CD8-positive, alpha-beta memory T cell (primary cell): ENCODE measurements around the gene GPAT3. TPM values are rescaled to one million over a fixed set of nuclear protein-coding genes. Genes with fewer than 3 reads are reported as not detected.

Source experiments
- CTCF ChIA-PET: fragments of 350-600 bp; sonication (Branson Sonifier 250); formaldehyde crosslinking; loops from one replicate; lab custom pipeline; 2021; ENCODE audit warnings: antibody characterized with exemption; lab: Charles Lee
- POLR2A ChIA-PET: fragments of 350-600 bp; sonication (Branson Sonifier 250); formaldehyde crosslinking; loops from one replicate; lab custom pipeline; 2021; ENCODE audit warnings: antibody characterized with exemption; lab: Charles Lee
- DNase-seq, 5 donors: peaks; one replicate each; pipeline versions ENCODE4 v3.0.0 to v3.0.0-alpha.2; 2020 to 2022; ENCODE audit warnings: mixed read lengths in 1 of 5
- H3K27ac ChIP-seq: one replicate; pipeline ENCODE4 v1.7.0; 2013; ENCODE audit warnings: low read depth, mild to moderate bottlenecking, low read length, moderate library complexity
- H3K27me3 ChIP-seq: 2 replicates; pipeline ENCODE4 v1.7.0; 2013; ENCODE audit warnings: low read length, mild to moderate bottlenecking; ENCODE audit not compliant: insufficient read depth, poor library complexity, severe bottlenecking
- H3K36me3 ChIP-seq: 2 replicates; pipeline ENCODE4 v1.7.0; 2013; ENCODE audit warnings: mild to moderate bottlenecking, low read length, moderate library complexity; ENCODE audit not compliant: insufficient read depth
- H3K4me1 ChIP-seq: 2 replicates; pipeline ENCODE4 v1.7.0; 2013; ENCODE audit warnings: mild to moderate bottlenecking, low read length, moderate library complexity; ENCODE audit not compliant: insufficient read depth
- H3K4me3 ChIP-seq: 2 replicates; pipeline ENCODE4 v1.7.0; 2013; ENCODE audit warnings: mild to moderate bottlenecking, low read length
- H3K9me3 ChIP-seq: 2 replicates; pipeline ENCODE4 v1.7.0; 2013; ENCODE audit warnings: mild to moderate bottlenecking, low read length
- H3K27ac Mint-ChIP-seq, 8 donors: one replicate each; pipeline ENCODE4 v1.8.0; 2020 to 2021; ENCODE audit warnings: mixed read lengths in 8 of 8, mild to moderate bottlenecking in 6 of 8, inconsistent platforms in 3 of 8, moderate library complexity in 3 of 8
- H3K27me3 Mint-ChIP-seq, 2 donors: one replicate each; pipeline ENCODE4 v1.8.0; 2020 to 2021; ENCODE audit warnings: mixed read lengths in 2 of 2, mild to moderate bottlenecking in 1 of 2, moderate library complexity in 1 of 2
- H3K36me3 Mint-ChIP-seq, 3 donors: one replicate each; pipeline ENCODE4 v1.8.0; 2020 to 2021; ENCODE audit warnings: mixed read lengths in 3 of 3, inconsistent platforms in 1 of 3, mild to moderate bottlenecking in 1 of 3
- H3K4me1 Mint-ChIP-seq, 3 donors: one replicate each; pipeline ENCODE4 v1.8.0; 2020 to 2021; ENCODE audit warnings: mixed read lengths in 3 of 3, inconsistent platforms in 1 of 3, mild to moderate bottlenecking in 1 of 3
- H3K4me3 Mint-ChIP-seq, 7 donors: one replicate each; pipeline ENCODE4 v1.8.0; 2020 to 2021; ENCODE audit warnings: mixed read lengths in 7 of 7, mild to moderate bottlenecking in 6 of 7, moderate library complexity in 4 of 7, inconsistent platforms in 2 of 7
- H3K9me3 Mint-ChIP-seq, 5 donors: one replicate each; pipeline ENCODE4 v1.8.0; 2020 to 2022; ENCODE audit warnings: mixed read lengths in 5 of 5, mild to moderate bottlenecking in 3 of 5, moderate library complexity in 2 of 5, inconsistent platforms in 1 of 5
- polyA plus RNA-seq: library from polyadenylated mRNA; unstranded; fragments of 300-500 nt; fragmentation: Illumina TruSeq; gene quantifications from one replicate; pipeline ENCODE4 v1.2.3, GENCODE V29; 2021
- total RNA-seq, 2 experiments: library from RNA; stranded (reverse); gene quantifications; one replicate each; pipeline ENCODE4 v1.2.3, GENCODE V29; 2021

GPAT3 gene
- total and polyA plus RNA-seq, 3 experiments from 2014 or later: 5.4 to 6.8 (median 6.2) TPM

GRCh38 chr4:83606898-83607297, 71.0 kb downstream of the GPAT3 start:
- POLR2A ChIA-PET: no interaction called here

GRCh38 chr4:83609365-83609764, 73.5 kb downstream of the GPAT3 start:
- Histone ChIP-seq H3K9me3 (no peaks in the 10 kb centered on the region), H3K4me3 (no peak overlapping the region), H3K27me3 (no peaks in the 10 kb centered on the region), H3K27ac (no peak overlapping the region), H3K36me3 (no peaks in the 10 kb centered on the region), H3K4me1 (no peaks in the 10 kb centered on the region)
- ChIA-PET CTCF (no interaction called here), POLR2A (no interaction called here)
- peaks cover 13 to 32% (median 23%) of the 10 kb centered on the region in 5 donors for H3K9me3 Mint-ChIP-seq
- no peak overlapping the region for H3K4me3 Mint-ChIP-seq
- DNase-seq: no peak
- H3K27ac Mint-ChIP-seq: no peak overlapping the region
- peaks cover 4 to 23% of the 10 kb centered on the region in 2 donors for H3K27me3 Mint-ChIP-seq
- peaks cover 3 to 19% (median 5%) of the 10 kb centered on the region in 3 donors for H3K36me3 Mint-ChIP-seq
- H3K4me1 Mint-ChIP-seq: no peaks in the 10 kb centered on the region

More at GRCh38 chr4:83606898-83607297, 71.0 kb downstream of the GPAT3 start:
- Mint-ChIP-seq H3K4me1 (no peaks in the 10 kb centered on the region), H3K36me3 (peaks cover 0 to 5% (median 2%) of the 10 kb centered on the region in 3 donors), H3K27ac (no peak overlapping the region), H3K9me3 (peaks cover 0 to 13% (median 4%) of the 10 kb centered on the region in 5 donors), H3K4me3 (no peak overlapping the region), H3K27me3 (peaks cover 0 to 11% of the 10 kb centered on the region in 2 donors)
- Histone ChIP-seq H3K9me3 (no peaks in the 10 kb centered on the region), H3K27ac (no peak overlapping the region), H3K4me1 (no peaks in the 10 kb centered on the region), H3K36me3 (no peaks in the 10 kb centered on the region), H3K27me3 (no peaks in the 10 kb centered on the region), H3K4me3 (no peak overlapping the region)
- CTCF ChIA-PET: no interaction called here
- no peak for DNase-seq

- Histone ChIP-seq H3K4me3 (no peak overlapping the region), H3K27ac (no peak overlapping the region), H3K9me3 (no peaks in the 10 kb centered on the region), H3K27me3 (no peaks in the 10 kb centered on the region), H3K4me1 (no peaks in the 10 kb centered on the region), H3K36me3 (no peaks in the 10 kb centered on the region)
- POLR2A ChIA-PET: no interaction called here
- no peak overlapping the region for H3K27ac Mint-ChIP-seq
- no peak overlapping the region for H3K4me3 Mint-ChIP-seq
- H3K4me1 Mint-ChIP-seq: no peaks in the 10 kb centered on the region
- peaks cover 16 to 33% (median 32%) of the 10 kb centered on the region in 5 donors for H3K9me3 Mint-ChIP-seq
- H3K27me3 Mint-ChIP-seq: peaks cover 4 to 23% of the 10 kb centered on the region in 2 donors
- CTCF ChIA-PET: no interaction called here
- no peak for DNase-seq
- peaks cover 2 to 24% (median 3%) of the 10 kb centered on the region in 3 donors for H3K36me3 Mint-ChIP-seq
Observed at GRCh38 chr4:83610729-83611128, 74.8 kb downstream of the GPAT3 start.

GRCh38 chr4:83613023-83613422, 77.1 kb downstream of the GPAT3 start:
- no peaks in the 10 kb centered on the region for H3K4me1 ChIP-seq
- Mint-ChIP-seq H3K27me3 (peaks cover 6 to 32% of the 10 kb centered on the region in 2 donors), H3K4me1 (no peaks in the 10 kb centered on the region), H3K4me3 (no peak overlapping the region), H3K9me3 (peaks cover 18 to 33% (median 32%) of the 10 kb centered on the region in 5 donors), H3K27ac (no peak overlapping the region), H3K36me3 (peaks cover 2 to 24% (median 3%) of the 10 kb centered on the region in 3 donors)
- H3K4me3 ChIP-seq: no peak overlapping the region
- ChIA-PET CTCF (no interaction called here), POLR2A (no interaction called here)
- H3K36me3 ChIP-seq: no peaks in the 10 kb centered on the region
- no peak for DNase-seq
- H3K9me3 ChIP-seq: no peaks in the 10 kb centered on the region
- H3K27ac ChIP-seq: no peak overlapping the region
- no peaks in the 10 kb centered on the region for H3K27me3 ChIP-seq

GRCh38 chr4:83613994-83614393, 78.1 kb downstream of the GPAT3 start:
- H3K27ac ChIP-seq: no peak overlapping the region
- Mint-ChIP-seq H3K9me3 (peaks cover 20 to 33% (median 32%) of the 10 kb centered on the region in 5 donors), H3K4me1 (no peaks in the 10 kb centered on the region), H3K27me3 (peaks cover 8 to 36% of the 10 kb centered on the region in 2 donors), H3K36me3 (peaks cover 2 to 24% (median 3%) of the 10 kb centered on the region in 3 donors), H3K27ac (no peak overlapping the region), H3K4me3 (no peak overlapping the region)
- DNase-seq: no peak
- ChIA-PET POLR2A (no interaction called here), CTCF (no interaction called here)
- no peak overlapping the region for H3K4me3 ChIP-seq
- H3K9me3 ChIP-seq: no peaks in the 10 kb centered on the region
- H3K4me1 ChIP-seq: no peaks in the 10 kb centered on the region
- no peaks in the 10 kb centered on the region for H3K27me3 ChIP-seq
- no peaks in the 10 kb centered on the region for H3K36me3 ChIP-seq

GRCh38 chr4:83616252-83616651, 80.3 kb downstream of the GPAT3 start:
- no peak overlapping the region for H3K27ac ChIP-seq
- Mint-ChIP-seq H3K36me3 (peaks cover 0 to 24% (median 2%) of the 10 kb centered on the region in 3 donors), H3K4me3 (no peak overlapping the region), H3K9me3 (peaks cover 25 to 34% (median 29%) of the 10 kb centered on the region in 5 donors), H3K27me3 (peaks cover 15 to 54% of the 10 kb centered on the region in 2 donors), H3K4me1 (no peaks in the 10 kb centered on the region), H3K27ac (no peak overlapping the region)
- no peaks in the 10 kb centered on the region for H3K4me1 ChIP-seq
- no peak for DNase-seq
- H3K9me3 ChIP-seq: no peaks in the 10 kb centered on the region
- no peak overlapping the region for H3K4me3 ChIP-seq
- no peaks in the 10 kb centered on the region for H3K27me3 ChIP-seq
- no peaks in the 10 kb centered on the region for H3K36me3 ChIP-seq
- CTCF ChIA-PET: no interaction called here
- POLR2A ChIA-PET: no interaction called here

GRCh38 chr4:83617371-83618035, 81.6 kb downstream of the GPAT3 start:
- H3K4me1 Mint-ChIP-seq: no peaks in the 10 kb centered on the region
- ChIA-PET POLR2A (no interaction called here), CTCF (no interaction called here)
- H3K9me3 ChIP-seq: peaks cover 3% of the 10 kb centered on the region
- peaks cover 2 to 32% (median 3%) of the 10 kb centered on the region in 3 donors for H3K36me3 Mint-ChIP-seq
- H3K9me3 Mint-ChIP-seq: peaks cover 26 to 40% (median 37%) of the 10 kb centered on the region in 5 donors
- H3K27ac ChIP-seq: no peak overlapping the region
- no peak overlapping the region for H3K27ac Mint-ChIP-seq
- no peaks in the 10 kb centered on the region for H3K4me1 ChIP-seq
- H3K27me3 ChIP-seq: no peaks in the 10 kb centered on the region
- no peaks in the 10 kb centered on the region for H3K36me3 ChIP-seq
- H3K4me3 ChIP-seq: no peak overlapping the region
- no peak overlapping the region for H3K4me3 Mint-ChIP-seq
- H3K27me3 Mint-ChIP-seq: peaks cover 15 to 54% of the 10 kb centered on the region in 2 donors
- no peak for DNase-seq

- Mint-ChIP-seq H3K36me3 (peaks cover 2 to 24% (median 3%) of the 10 kb centered on the region in 3 donors), H3K27me3 (peaks cover 15 to 54% of the 10 kb centered on the region in 2 donors), H3K4me3 (no peak overlapping the region), H3K4me1 (no peaks in the 10 kb centered on the region), H3K9me3 (peaks cover 19 to 40% (median 35%) of the 10 kb centered on the region in 5 donors), H3K27ac (no peak overlapping the region)
- no peak for DNase-seq
- no peaks in the 10 kb centered on the region for H3K27me3 ChIP-seq
- no peaks in the 10 kb centered on the region for H3K36me3 ChIP-seq
- POLR2A ChIA-PET: no interaction called here
- CTCF ChIA-PET: no interaction called here
- peaks cover 7% of the 10 kb centered on the region for H3K9me3 ChIP-seq
- H3K4me1 ChIP-seq: no peaks in the 10 kb centered on the region
- no peak overlapping the region for H3K27ac ChIP-seq
- H3K4me3 ChIP-seq: no peak overlapping the region
Observed at GRCh38 chr4:83618431-83618830, 82.5 kb downstream of the GPAT3 start.
